A549 (cell line): ENCODE measurements around the gene SLC36A4. TPM values are rescaled to one million over a fixed set of nuclear protein-coding genes. Genes with fewer than 3 reads are reported as not detected.

Source experiments
- ATAC-seq, 2 experiments: fragments of 200-7000 bp in 1 of 2; fragments of >200 bp in 1 of 2; cut with Nextera tagmentation in 1 of 2; cut with Tn5 transposase in 1 of 2; 3 replicates each; pipeline versions ENCODE4 v1.8.0 to v1.9.1; 2018 to 2020; ENCODE audit warnings: mild to moderate bottlenecking in 1 of 2, moderate library complexity in 1 of 2
- CTCF ChIA-PET: fragments of 300-600 bp; sonication (Branson Sonifier 250); formaldehyde crosslinking; extraction: SDS; loops from one replicate; lab custom pipeline; 2021; ENCODE audit warnings: antibody characterized with exemption, inconsistent platforms; lab: Yijun Ruan, JAX
- POLR2A ChIA-PET: fragments of 350-600 bp; formaldehyde crosslinking; extraction: SDS; loops from one replicate; lab custom pipeline; 2021; ENCODE audit warnings: antibody characterized with exemption, inconsistent platforms; lab: Yijun Ruan, JAX
- DNase-seq, 2 experiments: peaks; one replicate each; pipeline versions ENCODE4 v3.0.0 to v3.0.0-alpha.2; 2011 to 2016; ENCODE audit warnings: low read depth in 1 of 2, low spot score in 1 of 2
- FAIRE-seq: peaks from 2 replicates; lab custom pipeline; 2011; peaks lifted over from hg19 to GRCh38; lab: Jason Lieb, UNC
- H3K27ac ChIP-seq, 2 experiments: fragments of >200 bp; sonication (Bioruptor Twin); formaldehyde crosslinking; 3 replicates each; pipeline ENCODE4 v1.5.1; 2016 to 2017
- H3K4me1 ChIP-seq: fragments of >200 bp; sonication (Bioruptor Twin); formaldehyde crosslinking; 3 replicates; pipeline ENCODE4 v1.6.1; 2016
- H3K4me2 ChIP-seq: fragments of >200 bp; sonication (Bioruptor Twin); formaldehyde crosslinking; 3 replicates; pipeline ENCODE4 v1.6.1; 2016
- H3K4me3 ChIP-seq: fragments of >200 bp; sonication (Bioruptor Twin); formaldehyde crosslinking; 3 replicates; pipeline ENCODE4 v1.5.1; 2016
- H3K9me3 ChIP-seq: fragments of >200 bp; sonication (Bioruptor Twin); formaldehyde crosslinking; 3 replicates; pipeline ENCODE4 v1.6.1; 2016
- BCL3 ChIP-seq: fragments of >200 bp; sonication (Bioruptor Twin); formaldehyde crosslinking; IDR thresholded peaks from 3 replicates; pipeline ENCODE4 v1.6.1; 2016
- CEBPB ChIP-seq, 2 experiments: fragments of >200 bp in 1 of 2; sonication (Bioruptor Twin) in 1 of 2; formaldehyde crosslinking in 1 of 2; IDR thresholded peaks; 2 replicates each; pipeline ENCODE4 v1.6.1; 2012 to 2016
- CTCF ChIP-seq: fragments of >200 bp; sonication (Bioruptor Twin); formaldehyde crosslinking; IDR thresholded peaks from 3 replicates; pipeline ENCODE4 v1.5.1; 2016
- EHF ChIP-seq: fragments of 250-450 bp; sonication (Bioruptor Pico); IDR thresholded peaks from 2 replicates; pipeline ENCODE4 v1.5.0; 2020; ENCODE audit warnings: mild to moderate bottlenecking
- EHMT2 ChIP-seq: fragments of 200-600 bp; sonication (generic); IDR thresholded peaks from 2 replicates; pipeline ENCODE4 v1.6.1; 2016; ENCODE audit warnings: antibody characterized with exemption, low read depth, mild to moderate bottlenecking, moderate library complexity
- ESRRA ChIP-seq: fragments of 150-350 bp; IDR thresholded peaks from 2 replicates; pipeline ENCODE4 v1.6.1; 2014; ENCODE audit warnings: mild to moderate bottlenecking, low read length, borderline replicate concordance
- HDAC2 ChIP-seq: fragments of 200-600 bp; sonication (generic); IDR thresholded peaks from 2 replicates; pipeline ENCODE4 v1.6.1; 2016
- HEYL ChIP-seq: fragments of 250-450 bp; sonication (Bioruptor Pico); IDR thresholded peaks from 2 replicates; pipeline ENCODE4 v1.8.0; 2021; ENCODE audit warnings: mild to moderate bottlenecking, moderate library complexity
- HOXB13 ChIP-seq: fragments of 250-450 bp; sonication (Bioruptor Pico); IDR thresholded peaks from 2 replicates; pipeline ENCODE4 v1.5.0; 2020; ENCODE audit warnings: low read depth, mild to moderate bottlenecking, moderate library complexity
- JUN ChIP-seq, 2 experiments: fragments of >200 bp; sonication (Bioruptor Twin); formaldehyde crosslinking; IDR thresholded peaks; 2 replicates in 1 of 2; 3 replicates in 1 of 2; pipeline ENCODE4 v1.6.1; 2016 to 2017
- KDM1A ChIP-seq: fragments of 200-600 bp; sonication (generic); IDR thresholded peaks from 2 replicates; pipeline ENCODE4 v1.6.1; 2016; ENCODE audit warnings: low read depth, mild to moderate bottlenecking
- KDM5A ChIP-seq: fragments of 200-600 bp; sonication (generic); IDR thresholded peaks from 2 replicates; pipeline ENCODE4 v1.6.1; 2016; ENCODE audit warnings: antibody characterized with exemption, mild to moderate bottlenecking
- MAFK ChIP-seq: fragments of 450-650 bp; IDR thresholded peaks from 2 replicates; pipeline ENCODE4 v1.6.1; 2014; ENCODE audit not compliant: partially characterized antibody
- MAX ChIP-seq: IDR thresholded peaks from 2 replicates; pipeline ENCODE4 v1.6.1; 2012
- POLR2A ChIP-seq: IDR thresholded peaks from 2 replicates; pipeline ENCODE4 v1.6.1; 2012; ENCODE audit warnings: mild to moderate bottlenecking, low read length
- RAD21 ChIP-seq, 2 experiments: fragments of >200 bp in 1 of 2; sonication (Bioruptor Twin) in 1 of 2; formaldehyde crosslinking in 1 of 2; IDR thresholded peaks in 1 of 2; conservative IDR thresholded peaks in 1 of 2; 2 replicates in 1 of 2; 3 replicates in 1 of 2; pipeline ENCODE4 v1.6.1; 2012 to 2018; ENCODE audit warnings: inconsistent platforms in 1 of 2
- RFX5 ChIP-seq: fragments of 450-650 bp; IDR thresholded peaks from 2 replicates; pipeline ENCODE4 v1.7.1; 2014; ENCODE audit warnings: antibody characterized with exemption, mild to moderate bottlenecking, moderate library complexity
- RNF2 ChIP-seq: fragments of 200-600 bp; sonication (generic); IDR thresholded peaks from 2 replicates; pipeline ENCODE4 v1.6.1; 2016; ENCODE audit warnings: low read depth, mild to moderate bottlenecking, antibody characterized with exemption, moderate library complexity, borderline replicate concordance
- SMC3 ChIP-seq: fragments of >200 bp; sonication (Bioruptor Twin); formaldehyde crosslinking; IDR thresholded peaks from 3 replicates; pipeline ENCODE4 v1.6.1; 2018; ENCODE audit warnings: inconsistent platforms
- TFCP2L1 ChIP-seq: fragments of 250-450 bp; sonication (Bioruptor Pico); IDR thresholded peaks from 2 replicates; pipeline ENCODE4 v1.5.0; 2021; ENCODE audit warnings: mild to moderate bottlenecking
- ZC3H11A ChIP-seq: fragments of 450-650 bp; IDR thresholded peaks from 2 replicates; pipeline ENCODE4 v1.6.1; 2014; ENCODE audit warnings: antibody characterized with exemption, mild to moderate bottlenecking
- WGBS: methylation state at CpG from one replicate; pipeline ENCODE4 v1.1.6; 2017; ENCODE audit errors: missing lambda C conversion rate; 5-methylcytosine and 5-hydroxymethylcytosine counted together
- polyA plus RNA-seq, 4 experiments: library from polyadenylated mRNA; depleted of rRNA in 3 of 4; stranded (reverse); fragments of >200 nt; fragmentation: RNase III in 1 of 4; extraction: RNeasy Plus Mini Kit Qiagen cat#74134 plus additional on column Dnase treatment in 1 of 4; gene quantifications; 2 replicates in 3 of 4; 3 replicates in 1 of 4; pipeline ENCODE4 v1.2.3, GENCODE V29; 2011 to 2017

Gene SLC36A4
- polyA plus RNA-seq, 2 of the 4 experiments (the other 2 are of a cell fraction): 24.1 to 30.5 TPM

- H3K4me3 ChIP-seq: no peak overlapping the region
- no peaks in the 10 kb centered on the region for H3K9me3 ChIP-seq
- peak; percentile 54 for TF ChIP-seq SMC3
- TF ChIP-seq POLR2A: no peak
- no peak for TF ChIP-seq HEYL (CRISPR knock-in tag)
- TF ChIP-seq CTCF: peak; percentile 50
- peak; percentile 51 to 63 for TF ChIP-seq RAD21 (conservative IDR thresholded peaks at IDR 0.05 in 1 of 2, IDR thresholded peaks at IDR 0.05 in 1 of 2)
- no peak for TF ChIP-seq RNF2
- POLR2A ChIA-PET: no interaction called here
- H3K4me1 ChIP-seq: no peaks in the 10 kb centered on the region
- WGBS: 61% methylated on average over 2 of the region's 2 CpGs
- H3K4me2 ChIP-seq: no peak overlapping the region
- ATAC-seq (peak in 1 of 2 experiments; percentile 50; a peak in 1 of 6 replicates), DNase-seq (peak in 1 of 2 experiments; percentile 37), FAIRE-seq (no peak)
- H3K27ac ChIP-seq: no peak overlapping the region
- CTCF ChIA-PET: interaction anchor here (1.0 to 2.8 kb wide), 8 partner anchors 10 to 283 kb away, joined by 3 to 28 read pairs (median 3); no protein-coding TSS in a partner anchor
Measured at GRCh38 chr11:93169950-93170561, 27.7 kb downstream of the SLC36A4 start.

GRCh38 chr11:93169143-93169542 is 28.6 kb downstream of the SLC36A4 start:
- Histone ChIP-seq H3K4me1 (no peaks in the 10 kb centered on the region), H3K4me3 (no peak overlapping the region), H3K9me3 (no peaks in the 10 kb centered on the region), H3K4me2 (no peak overlapping the region), H3K27ac (no peak overlapping the region)
- DNase-seq (no peak), FAIRE-seq (no peak), ATAC-seq (no peak)
- WGBS: 95% methylated on average over 2 of the region's 2 CpGs
- no peak for TF ChIP-seq MAFK
- TF ChIP-seq CEBPB (IDR thresholded peaks at IDR 0.05): 0 out of 4 replicates have a peak, but pooled peaks of 1 of the 2 experiments have one; percentile 23
- no peak for TF ChIP-seq KDM5A
- no peak for TF ChIP-seq TFCP2L1 (CRISPR knock-in tag)
- TF ChIP-seq EHF (CRISPR knock-in tag): no peak
- ChIA-PET POLR2A (no interaction called here), CTCF (interaction anchor here (1.0 to 2.8 kb wide), 5 partner anchors 9 to 242 kb away, joined by 3 to 28 read pairs (median 3); no protein-coding TSS in a partner anchor)

- TF ChIP-seq BCL3 (no peak), KDM1A (no peak), SMC3 (no peak), EHMT2 (no peak), EHF (CRISPR knock-in tag) (no peak), MAX (no peak)
- 93% methylated on average over 2 of the region's 2 CpGs for WGBS
Measured at GRCh38 chr11:93166862-93167261, 30.9 kb downstream of the SLC36A4 start.

GRCh38 chr11:93166194-93166593 is 31.6 kb downstream of the SLC36A4 start:
- ATAC-seq (no peak), FAIRE-seq (no peak), DNase-seq (no peak)
- no peaks in the 10 kb centered on the region for H3K9me3 ChIP-seq
- H3K4me3 ChIP-seq: no peak overlapping the region
- H3K4me1 ChIP-seq: no peaks in the 10 kb centered on the region
- ChIA-PET POLR2A (no interaction called here), CTCF (interaction anchor here (1.5 kb wide), 1 partner anchor 224 kb away, joined by 7 read pairs; no protein-coding TSS in a partner anchor)
- no peak overlapping the region for H3K27ac ChIP-seq
- H3K4me2 ChIP-seq: no peak overlapping the region
- TF ChIP-seq ZC3H11A: no peak
- no peak for TF ChIP-seq KDM5A
- no peak for TF ChIP-seq RFX5
- TF ChIP-seq HOXB13 (CRISPR knock-in tag): no peak
- no peak for TF ChIP-seq HEYL (CRISPR knock-in tag)
- TF ChIP-seq MAFK: no peak
- TF ChIP-seq CTCF: no peak
- TF ChIP-seq JUN (IDR thresholded peaks at IDR 0.05): no peak
- TF ChIP-seq HDAC2: no peak
- TF ChIP-seq ESRRA: no peak

More at GRCh38 chr11:93166862-93167261, 30.9 kb downstream of the SLC36A4 start:
- H3K9me3 ChIP-seq: no peaks in the 10 kb centered on the region
- ATAC-seq (no peak), FAIRE-seq (no peak), DNase-seq (no peak)
- POLR2A ChIA-PET: no interaction called here
- H3K4me2 ChIP-seq: no peak overlapping the region
- no peak overlapping the region for H3K4me3 ChIP-seq
- CTCF ChIA-PET: interaction anchor here (1.5 kb wide), 1 partner anchor 225 kb away, joined by 7 read pairs; no protein-coding TSS in a partner anchor
- no peak overlapping the region for H3K27ac ChIP-seq
- no peaks in the 10 kb centered on the region for H3K4me1 ChIP-seq
